ENCODE data around the gene RUSC1.
"Not testable (repeated sequence)": the region's sequence is repeated elsewhere in the genome, so short reads cannot be mapped to it uniquely, and the experiment has no call there.

Gene RUSC1

GRCh38 chr1:155327981-155328380, 7.3 kb downstream of the RUSC1 start (continued):
- TF ChIP-seq, protein P1, sequence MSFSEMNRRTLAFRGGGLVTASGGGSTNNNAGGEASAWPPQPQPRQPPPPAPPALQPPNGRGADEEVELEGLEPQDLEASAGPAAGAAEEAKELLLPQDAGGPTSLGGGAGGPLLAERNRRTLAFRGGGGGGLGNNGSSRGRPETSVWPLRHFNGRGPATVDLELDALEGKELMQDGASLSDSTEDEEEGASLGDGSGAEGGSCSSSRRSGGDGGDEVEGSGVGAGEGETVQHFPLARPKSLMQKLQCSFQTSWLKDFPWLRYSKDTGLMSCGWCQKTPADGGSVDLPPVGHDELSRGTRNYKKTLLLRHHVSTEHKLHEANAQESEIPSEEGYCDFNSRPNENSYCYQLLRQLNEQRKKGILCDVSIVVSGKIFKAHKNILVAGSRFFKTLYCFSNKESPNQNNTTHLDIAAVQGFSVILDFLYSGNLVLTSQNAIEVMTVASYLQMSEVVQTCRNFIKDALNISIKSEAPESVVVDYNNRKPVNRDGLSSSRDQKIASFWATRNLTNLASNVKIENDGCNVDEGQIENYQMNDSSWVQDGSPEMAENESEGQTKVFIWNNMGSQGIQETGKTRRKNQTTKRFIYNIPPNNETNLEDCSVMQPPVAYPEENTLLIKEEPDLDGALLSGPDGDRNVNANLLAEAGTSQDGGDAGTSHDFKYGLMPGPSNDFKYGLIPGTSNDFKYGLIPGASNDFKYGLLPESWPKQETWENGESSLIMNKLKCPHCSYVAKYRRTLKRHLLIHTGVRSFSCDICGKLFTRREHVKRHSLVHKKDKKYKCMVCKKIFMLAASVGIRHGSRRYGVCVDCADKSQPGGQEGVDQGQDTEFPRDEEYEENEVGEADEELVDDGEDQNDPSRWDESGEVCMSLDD (tag by site-specific recombination; IDR thresholded peaks at IDR 0.05) = no peak

GRCh38 chr1:155328856-155329255, 8.2 kb downstream of the RUSC1 start:
- POLR2A ChIA-PET = interaction anchor here (0.7 kb wide), 1 partner anchor 77 kb away, joined by 3 read pairs; no protein-coding TSS in a partner anchor

DNA sequence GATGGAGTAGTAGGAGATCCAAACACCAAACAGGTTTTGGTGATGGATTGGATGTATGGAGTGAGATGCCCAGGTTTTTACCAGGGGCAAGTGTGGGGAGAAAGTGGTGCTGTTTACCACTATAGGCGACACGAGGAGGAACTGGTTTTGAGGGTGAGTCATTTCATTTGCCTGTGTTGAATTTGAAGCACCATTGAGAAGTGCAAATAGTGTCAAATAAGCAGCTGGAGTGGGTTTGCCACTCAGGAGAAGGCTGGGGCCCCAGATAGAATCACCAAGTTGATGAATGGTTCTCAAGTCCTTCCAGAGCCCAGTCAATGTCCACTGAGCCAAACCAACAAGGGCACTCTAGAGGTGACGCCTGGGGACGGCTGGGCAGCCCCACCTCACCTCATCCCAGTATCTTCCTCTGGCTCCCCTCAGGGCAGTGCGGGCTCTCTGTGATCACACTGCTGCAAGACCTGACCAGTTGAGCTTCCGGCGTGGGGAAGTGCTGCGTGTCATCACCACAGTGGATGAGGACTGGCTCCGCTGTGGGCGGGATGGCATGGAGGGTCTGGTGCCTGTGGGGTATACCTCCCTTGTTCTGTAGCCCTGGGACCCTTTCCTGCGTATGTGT, 9.4 kb downstream of the RUSC1 start:
- H3K4me1 ChIP-seq (ENCODE audit: control insufficient read depth, insufficient read depth, low read length) = 0 out of 2 replicates have a peak, but pooled peaks cover 3% of the 10 kb centered on the region
- H3K36me3 ChIP-seq (ENCODE audit: control insufficient read depth in 2 of 2, insufficient read depth in 1 of 2, low read length in 2 of 2) = peaks cover 23 to 70% of the 10 kb centered on the region in 2 experiments
- no peaks in the 10 kb centered on the region for H3K9me3 ChIP-seq (ENCODE audit: control insufficient read depth, insufficient read depth, low read depth, low read length)
- CTCF ChIA-PET = no interaction called here
- POLR2A ChIA-PET = interaction anchor here (0.6 to 0.9 kb wide), 2 partner anchors 79 to 202 kb away, joined by 3 read pairs; partner anchors contain the start of gene EFNA1
- H3K4me3 ChIP-seq (ENCODE audit: low read depth, low read length) = no peak overlapping the region
- TF ChIP-seq ZBTB17 (tag by site-specific recombination; IDR thresholded peaks at IDR 0.05) (peak; percentile 69), ZNF221 (tag by site-specific recombination; IDR thresholded peaks at IDR 0.05; ENCODE audit: borderline replicate concordance) (no peak), PRDM1 (tag by site-specific recombination; IDR thresholded peaks at IDR 0.05) (peak; percentile 41; the same call in 1 of the 2 replicates)
- TF ChIP-seq, protein P2, sequence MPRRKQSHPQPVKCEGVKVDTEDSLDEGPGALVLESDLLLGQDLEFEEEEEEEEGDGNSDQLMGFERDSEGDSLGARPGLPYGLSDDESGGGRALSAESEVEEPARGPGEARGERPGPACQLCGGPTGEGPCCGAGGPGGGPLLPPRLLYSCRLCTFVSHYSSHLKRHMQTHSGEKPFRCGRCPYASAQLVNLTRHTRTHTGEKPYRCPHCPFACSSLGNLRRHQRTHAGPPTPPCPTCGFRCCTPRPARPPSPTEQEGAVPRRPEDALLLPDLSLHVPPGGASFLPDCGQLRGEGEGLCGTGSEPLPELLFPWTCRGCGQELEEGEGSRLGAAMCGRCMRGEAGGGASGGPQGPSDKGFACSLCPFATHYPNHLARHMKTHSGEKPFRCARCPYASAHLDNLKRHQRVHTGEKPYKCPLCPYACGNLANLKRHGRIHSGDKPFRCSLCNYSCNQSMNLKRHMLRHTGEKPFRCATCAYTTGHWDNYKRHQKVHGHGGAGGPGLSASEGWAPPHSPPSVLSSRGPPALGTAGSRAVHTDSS (tag by site-specific recombination; IDR thresholded peaks at IDR 0.05) = no peak
- TF ChIP-seq, protein P3, sequence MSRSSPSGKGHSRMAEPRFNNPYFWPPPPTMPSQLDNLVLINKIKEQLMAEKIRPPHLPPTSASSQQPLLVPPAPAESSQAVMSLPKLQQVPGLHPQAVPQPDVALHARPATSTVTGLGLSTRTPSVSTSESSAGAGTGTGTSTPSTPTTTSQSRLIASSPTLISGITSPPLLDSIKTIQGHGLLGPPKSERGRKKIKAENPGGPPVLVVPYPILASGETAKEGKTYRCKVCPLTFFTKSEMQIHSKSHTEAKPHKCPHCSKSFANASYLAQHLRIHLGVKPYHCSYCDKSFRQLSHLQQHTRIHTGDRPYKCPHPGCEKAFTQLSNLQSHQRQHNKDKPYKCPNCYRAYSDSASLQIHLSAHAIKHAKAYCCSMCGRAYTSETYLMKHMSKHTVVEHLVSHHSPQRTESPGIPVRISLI (tag by site-specific recombination; IDR thresholded peaks at IDR 0.05) = peak; percentile 42; the same call in 1 of the 2 replicates
- H3K27ac ChIP-seq (ENCODE audit: extremely low read depth, low read depth, low read length) = no peak overlapping the region

More at GRCh38 chr1:155328856-155329255, 8.2 kb downstream of the RUSC1 start:
- not testable (repeated sequence) for H3K27ac ChIP-seq (ENCODE audit: extremely low read depth, low read depth, low read length); H3K4me1 ChIP-seq (ENCODE audit: control insufficient read depth, insufficient read depth, low read length); H3K4me3 ChIP-seq (ENCODE audit: low read depth, low read length); H3K9me3 ChIP-seq (ENCODE audit: control insufficient read depth, insufficient read depth, low read depth, low read length)
- peaks cover 23 to 63% of the 10 kb centered on the region in 2 experiments for H3K36me3 ChIP-seq (ENCODE audit: control insufficient read depth in 2 of 2, insufficient read depth in 1 of 2, low read length in 2 of 2)
- CTCF ChIA-PET = interaction anchor here (0.6 to 8.4 kb wide), 2 partner anchors 79 to 142 kb away, joined by 3 to 77 read pairs; no protein-coding TSS in a partner anchor

DNA sequence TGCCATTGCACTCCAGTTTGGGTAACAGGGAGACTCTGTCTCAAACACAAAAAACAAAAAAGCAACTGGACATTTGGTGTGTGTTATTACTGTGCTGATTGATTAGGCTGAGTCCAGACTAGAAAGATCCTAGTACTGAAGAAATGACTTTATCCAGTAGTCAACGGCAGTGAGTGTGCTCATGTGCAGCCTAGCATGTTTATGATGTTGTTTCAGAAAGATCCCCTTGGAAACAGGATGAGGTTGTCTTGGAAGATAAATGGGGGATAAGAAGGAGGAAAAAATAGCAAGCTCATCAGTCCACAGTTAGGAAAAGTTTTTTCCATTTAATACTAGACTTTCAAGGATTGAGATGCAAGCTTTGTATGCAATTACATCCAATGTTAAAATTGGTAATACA, 14.3 kb downstream of the RUSC1 start:
- Histone ChIP-seq H3K4me3 (ENCODE audit: low read depth, low read length) (no peak overlapping the region), H3K4me1 (ENCODE audit: control insufficient read depth, insufficient read depth, low read length) (no peaks in the 10 kb centered on the region), H3K27ac (ENCODE audit: extremely low read depth, low read depth, low read length) (no peak overlapping the region), H3K9me3 (ENCODE audit: control insufficient read depth, insufficient read depth, low read depth, low read length) (no peaks in the 10 kb centered on the region), H3K36me3 (ENCODE audit: control insufficient read depth in 2 of 2, insufficient read depth in 1 of 2, low read length in 2 of 2) (peaks cover 18 to 66% of the 10 kb centered on the region in 2 experiments)
- ChIA-PET POLR2A (no interaction called here), CTCF (interaction anchor here (0.6 to 0.9 kb wide), 2 partner anchors 9 to 91 kb away, joined by 3 to 4 read pairs; no protein-coding TSS in a partner anchor)
- TF ChIP-seq BCL6B (tag by site-specific recombination; IDR thresholded peaks at IDR 0.05) (no peak), ZNF112 (tag by site-specific recombination; IDR thresholded peaks at IDR 0.05) (no peak), ZNF324 (tag by site-specific recombination; IDR thresholded peaks at IDR 0.05) (no peak), GLIS1 (tag by site-specific recombination; IDR thresholded peaks at IDR 0.05) (no peak), SCRT1 (tag by site-specific recombination; IDR thresholded peaks at IDR 0.05; ENCODE audit: borderline replicate concordance) (no peak), GFI1B (tag by site-specific recombination; IDR thresholded peaks at IDR 0.05) (no peak), ZNF433 (tag by site-specific recombination; IDR thresholded peaks at IDR 0.05; ENCODE audit: low read depth) (no peak), ZNF660 (tag by site-specific recombination; IDR thresholded peaks at IDR 0.05) (no peak), ZNF791 (tag by site-specific recombination; IDR thresholded peaks at IDR 0.05) (no peak)
- TF ChIP-seq, protein P4, sequence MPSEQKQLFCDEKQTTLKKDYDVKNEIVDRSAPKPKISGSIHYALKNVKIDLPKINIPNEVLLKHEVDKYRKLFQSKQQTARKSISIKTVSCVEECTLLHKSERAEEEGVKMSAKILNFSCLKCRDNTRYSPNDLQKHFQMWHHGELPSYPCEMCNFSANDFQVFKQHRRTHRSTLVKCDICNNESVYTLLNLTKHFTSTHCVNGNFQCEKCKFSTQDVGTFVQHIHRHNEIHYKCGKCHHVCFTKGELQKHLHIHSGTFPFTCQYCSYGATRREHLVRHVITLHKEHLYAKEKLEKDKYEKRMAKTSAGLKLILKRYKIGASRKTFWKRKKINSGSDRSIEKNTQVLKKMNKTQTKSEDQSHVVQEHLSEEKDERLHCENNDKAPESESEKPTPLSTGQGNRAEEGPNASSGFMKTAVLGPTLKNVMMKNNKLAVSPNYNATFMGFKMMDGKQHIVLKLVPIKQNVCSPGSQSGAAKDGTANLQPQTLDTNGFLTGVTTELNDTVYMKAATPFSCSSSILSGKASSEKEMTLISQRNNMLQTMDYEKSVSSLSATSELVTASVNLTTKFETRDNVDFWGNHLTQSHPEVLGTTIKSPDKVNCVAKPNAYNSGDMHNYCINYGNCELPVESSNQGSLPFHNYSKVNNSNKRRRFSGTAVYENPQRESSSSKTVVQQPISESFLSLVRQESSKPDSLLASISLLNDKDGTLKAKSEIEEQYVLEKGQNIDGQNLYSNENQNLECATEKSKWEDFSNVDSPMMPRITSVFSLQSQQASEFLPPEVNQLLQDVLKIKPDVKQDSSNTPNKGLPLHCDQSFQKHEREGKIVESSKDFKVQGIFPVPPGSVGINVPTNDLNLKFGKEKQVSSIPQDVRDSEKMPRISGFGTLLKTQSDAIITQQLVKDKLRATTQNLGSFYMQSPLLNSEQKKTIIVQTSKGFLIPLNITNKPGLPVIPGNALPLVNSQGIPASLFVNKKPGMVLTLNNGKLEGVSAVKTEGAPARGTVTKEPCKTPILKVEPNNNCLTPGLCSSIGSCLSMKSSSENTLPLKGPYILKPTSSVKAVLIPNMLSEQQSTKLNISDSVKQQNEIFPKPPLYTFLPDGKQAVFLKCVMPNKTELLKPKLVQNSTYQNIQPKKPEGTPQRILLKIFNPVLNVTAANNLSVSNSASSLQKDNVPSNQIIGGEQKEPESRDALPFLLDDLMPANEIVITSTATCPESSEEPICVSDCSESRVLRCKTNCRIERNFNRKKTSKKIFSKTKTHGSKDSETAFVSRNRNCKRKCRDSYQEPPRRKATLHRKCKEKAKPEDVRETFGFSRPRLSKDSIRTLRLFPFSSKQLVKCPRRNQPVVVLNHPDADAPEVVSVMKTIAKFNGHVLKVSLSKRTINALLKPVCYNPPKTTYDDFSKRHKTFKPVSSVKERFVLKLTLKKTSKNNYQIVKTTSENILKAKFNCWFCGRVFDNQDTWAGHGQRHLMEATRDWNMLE (tag by site-specific recombination; conservative IDR thresholded peaks at IDR 0.05; ENCODE audit: low read depth) = no peak
